K562 (cell line): ENCODE results near the gene COL11A2. TPM values are rescaled to one million over a fixed set of nuclear protein-coding genes. Genes with fewer than 3 reads are reported as not detected.

ENCODE experiments used
- CAMTA2 ChIP-seq: fragments of 250-450 bp; sonication (Bioruptor Pico); conservative IDR thresholded peaks from 2 replicates; pipeline ENCODE4 v1.5.1; 2022
- CHCHD3 ChIP-seq: fragments of 250-450 bp; sonication (Bioruptor Pico); IDR thresholded peaks from 2 replicates; pipeline ENCODE4 v2.1.2; 2022; ENCODE audit warnings: mild to moderate bottlenecking
- CHD2 ChIP-seq: IDR thresholded peaks from 2 replicates; pipeline ENCODE4 v1.6.1; 2011; ENCODE audit warnings: low read depth, low read length
- CREB3 ChIP-seq: fragments of 450-650 bp; conservative IDR thresholded peaks from 2 replicates; pipeline ENCODE4 v1.6.1; 2016; ENCODE audit warnings: missing genetic modification characterization, low read depth, mild to moderate bottlenecking, missing compliant biosample characterization, moderate library complexity
- GABPA ChIP-seq: fragments of 200-800 bp; sonication (Bioruptor generic); conservative IDR thresholded peaks from 2 replicates; pipeline ENCODE4 v1.6.1; 2016; ENCODE audit warnings: low read depth, missing genetic modification characterization, missing compliant biosample characterization
- KLF1 ChIP-seq: fragments of 450-650 bp; IDR thresholded peaks from 2 replicates; pipeline ENCODE4 v1.6.1; 2016; ENCODE audit warnings: missing genetic modification characterization, missing compliant biosample characterization
- NCOR1 ChIP-seq: fragments of 450-650 bp; IDR thresholded peaks from 2 replicates; pipeline ENCODE4 v1.6.1; 2016; ENCODE audit warnings: mild to moderate bottlenecking, moderate library complexity
- PHTF2 ChIP-seq: fragments of 250-450 bp; sonication (Bioruptor Pico); IDR thresholded peaks from 2 replicates; pipeline ENCODE4 v1.5.0; 2021; ENCODE audit warnings: mild to moderate bottlenecking
- POLR2B ChIP-seq: fragments of 450-650 bp; IDR thresholded peaks from 2 replicates; pipeline ENCODE4 v1.6.1; 2018; ENCODE audit warnings: low read depth; ENCODE audit not compliant: partially characterized antibody
- POU5F1 ChIP-seq: fragments of 150-350 bp; IDR thresholded peaks from 2 replicates; pipeline ENCODE4 v1.6.1; 2014; ENCODE audit warnings: borderline replicate concordance, low read length, low read depth, mild to moderate bottlenecking; ENCODE audit not compliant: partially characterized antibody
- SOX6 ChIP-seq: fragments of 450-650 bp; IDR thresholded peaks from 2 replicates; pipeline ENCODE4 v1.6.1; 2014; ENCODE audit warnings: mild to moderate bottlenecking
- ZBTB11 ChIP-seq, 3 experiments: fragments of 200-800 bp in 1 of 3; fragments of 250-450 bp in 1 of 3; fragments of 450-650 bp in 1 of 3; sonication (Bioruptor Pico) in 1 of 3; sonication (Bioruptor generic) in 1 of 3; formaldehyde crosslinking in 1 of 3; IDR thresholded peaks; 2 replicates each; pipeline versions ENCODE4 v1.6.1 to v1.8.0; 2016 to 2022; ENCODE audit warnings: mild to moderate bottlenecking in 2 of 3, missing genetic modification characterization in 2 of 3, missing compliant biosample characterization in 1 of 3, moderate library complexity in 1 of 3
- ZNF584 ChIP-seq: fragments of 200-800 bp; sonication (Bioruptor generic); IDR thresholded peaks from 2 replicates; pipeline ENCODE4 v1.6.1; 2016; ENCODE audit warnings: low read depth, mild to moderate bottlenecking, missing genetic modification characterization, missing compliant biosample characterization
- ZNF740 ChIP-seq, 3 experiments: fragments of 200-800 bp in 1 of 3; sonication (Bioruptor generic) in 1 of 3; sonication (generic) in 1 of 3; formaldehyde crosslinking in 1 of 3; IDR thresholded peaks; 2 replicates each; pipeline versions ENCODE4 v1.6.1 to v1.8.0; 2016 to 2022; ENCODE audit warnings: mild to moderate bottlenecking in 2 of 3, missing compliant biosample characterization in 2 of 3, missing genetic modification characterization in 2 of 3, missing genetic modification reagents in 1 of 3
- polyA plus RNA-seq, 8 experiments: library from polyadenylated mRNA; depleted of rRNA in 4 of 8; stranded (reverse) in 5 of 8; unstranded in 3 of 8; fragments of >200 nt; fragmentation: Nextera tagmentation in 2 of 8; fragmentation: Illumina TruSeq in 1 of 8; extraction: Ambion mirVana in 2 of 8; extraction: Trizol in 1 of 8; gene quantifications; 2 replicates each; pipeline versions ENCODE4 v1.2.1 to v1.2.3, GENCODE V29; 2011 to 2014; ENCODE audit warnings: inconsistent platforms in 1 of 8, missing spikeins in 1 of 8
- total RNA-seq, 7 experiments: library from RNA; depleted of rRNA in 6 of 7; stranded (reverse); fragments of >200 nt in 6 of 7; fragmentation: Illumina TruSeq in 2 of 7; extraction: Trizol in 2 of 7; gene quantifications; 2 replicates each; pipeline versions ENCODE4 v1.2.1 to v1.2.3, GENCODE V29; 2011 to 2021; ENCODE audit warnings: low replicate concordance in 1 of 7
- TF ChIP-seq, protein P1 (sequence below): fragments of 450-650 bp; formaldehyde crosslinking; IDR thresholded peaks from 2 replicates; pipeline ENCODE4 v1.4.0; 2020; ENCODE audit warnings: mild to moderate bottlenecking, moderate library complexity
- TF ChIP-seq, protein P2 (sequence below), 2 experiments: fragments of 450-650 bp in 1 of 2; sonication (generic) in 1 of 2; formaldehyde crosslinking in 1 of 2; IDR thresholded peaks in 1 of 2; conservative IDR thresholded peaks in 1 of 2; 2 replicates each; pipeline versions ENCODE4 v1.6.1 to v1.8.1; 2016 to 2023; ENCODE audit warnings: mild to moderate bottlenecking in 2 of 2, moderate library complexity in 2 of 2, inconsistent platforms in 1 of 2, missing genetic modification reagents in 1 of 2

The COL11A2 gene
- total and polyA plus RNA-seq, 9 of the 15 experiments (the other 6 are each of a cell fraction or from before 2014, with no cell fraction given) = 0.04 to 0.35 (median 0.09) TPM; not detected in 1

- TF ChIP-seq ZBTB11 (CRISPR knock-in tag; IDR thresholded peaks at IDR 0.05) = peak in 1 of 3 experiments; percentile 49; a peak in 2 of 6 replicates
- TF ChIP-seq NCOR1 = peak; percentile 80
- TF ChIP-seq CHCHD3 (CRISPR knock-in tag) = 0 out of 2 replicates have a peak, but pooled peaks have one; percentile 51
- peak; percentile 62 for TF ChIP-seq POU5F1
- TF ChIP-seq POLR2B = peak; percentile 96
- TF ChIP-seq PHTF2 (CRISPR knock-in tag) = no peak
- peak; percentile 53; the same call in 1 of the 2 replicates for TF ChIP-seq SOX6
- peak; percentile 88; the same call in 1 of the 2 replicates for TF ChIP-seq CAMTA2 (CRISPR knock-in tag)
- peak; percentile 53; the same call in 1 of the 2 replicates for TF ChIP-seq CREB3 (tag)
- TF ChIP-seq ZNF584 (CRISPR knock-in tag) = 0 out of 2 replicates have a peak, but pooled peaks have one; percentile 68
- peak; percentile 99 for TF ChIP-seq ZNF740 (CRISPR knock-in tag; IDR thresholded peaks at IDR 0.05)
- peak in 1 of 2 experiments; percentile 99; a peak in 2 of 4 replicates for TF ChIP-seq ZNF740 (tag; IDR thresholded peaks at IDR 0.05)
- TF ChIP-seq GABPA (tag) = peak; percentile 92
- peak; percentile 62 for TF ChIP-seq KLF1 (tag)
- TF ChIP-seq CHD2 = peak; percentile 99
- TF ChIP-seq, protein P1, sequence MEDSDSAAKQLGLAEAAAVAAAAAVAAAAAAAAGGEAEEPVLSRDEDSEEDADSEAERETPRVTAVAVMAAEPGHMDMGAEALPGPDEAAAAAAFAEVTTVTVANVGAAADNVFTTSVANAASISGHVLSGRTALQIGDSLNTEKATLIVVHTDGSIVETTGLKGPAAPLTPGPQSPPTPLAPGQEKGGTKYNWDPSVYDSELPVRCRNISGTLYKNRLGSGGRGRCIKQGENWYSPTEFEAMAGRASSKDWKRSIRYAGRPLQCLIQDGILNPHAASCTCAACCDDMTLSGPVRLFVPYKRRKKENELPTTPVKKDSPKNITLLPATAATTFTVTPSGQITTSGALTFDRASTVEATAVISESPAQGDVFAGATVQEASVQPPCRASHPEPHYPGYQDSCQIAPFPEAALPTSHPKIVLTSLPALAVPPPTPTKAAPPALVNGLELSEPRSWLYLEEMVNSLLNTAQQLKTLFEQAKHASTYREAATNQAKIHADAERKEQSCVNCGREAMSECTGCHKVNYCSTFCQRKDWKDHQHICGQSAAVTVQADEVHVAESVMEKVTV = peak; percentile 43
- TF ChIP-seq, protein P2, sequence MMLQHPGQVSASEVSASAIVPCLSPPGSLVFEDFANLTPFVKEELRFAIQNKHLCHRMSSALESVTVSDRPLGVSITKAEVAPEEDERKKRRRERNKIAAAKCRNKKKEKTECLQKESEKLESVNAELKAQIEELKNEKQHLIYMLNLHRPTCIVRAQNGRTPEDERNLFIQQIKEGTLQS (IDR thresholded peaks at IDR 0.05) = no peak
- TF ChIP-seq, protein P2 (CRISPR knock-in tag; conservative IDR thresholded peaks at IDR 0.05) = peak; percentile 91
These were observed 8.2 kb upstream of the COL11A2 start, which contains the start of the genes RXRB and SLC39A7 (continued) for GRCh38 chr6:33200219-33201146.
